HS-5 (cell line): ENCODE data around the gene GPR37.

Source experiments
- DNase-seq: peaks from one replicate; pipeline ENCODE4 v3.0.0-alpha.2; 2012; ENCODE audit warnings: low read depth

The GPR37 gene

GRCh38 chr7:124765401-124766352 is at the start of gene GPR37:
GPR37 (minus strand) TSS chr7:124765792; CDS start chr7:124764976, 816 bp downstream.
- DNase-seq, result no peak

- DNase-seq, result no peak
Measured at GRCh38 chr7:124813994-124814798, 48.6 kb upstream of the GPR37 start.

GRCh38 chr7:124812764-124813163 is 47.2 kb upstream of the GPR37 start:
- no peak for DNase-seq

GRCh38 chr7:124811341-124811740 is 45.7 kb upstream of the GPR37 start:
- DNase-seq, result no peak

- no peak for DNase-seq
Measured at GRCh38 chr7:124810605-124811004, 45.0 kb upstream of the GPR37 start.

GRCh38 chr7:124808206-124808605 is 42.6 kb upstream of the GPR37 start:
- DNase-seq, result no peak

GRCh38 chr7:124801330-124801895 is 35.8 kb upstream of the GPR37 start:
- DNase-seq, result no peak

- DNase-seq, result no peak
Measured at GRCh38 chr7:124800386-124800785, 34.8 kb upstream of the GPR37 start.

GRCh38 chr7:124799448-124799847 is 33.9 kb upstream of the GPR37 start:
- DNase-seq, result no peak

GRCh38 chr7:124796771-124797170 is 31.2 kb upstream of the GPR37 start:
- DNase-seq, result no peak

GRCh38 chr7:124792696-124793095 is 27.1 kb upstream of the GPR37 start:
- no peak for DNase-seq

GRCh38 chr7:124792002-124792401 is 26.4 kb upstream of the GPR37 start:
- no peak for DNase-seq

GRCh38 chr7:124791426-124791825 is 25.8 kb upstream of the GPR37 start:
- DNase-seq, result no peak

GRCh38 chr7:124790645-124791044 is 25.1 kb upstream of the GPR37 start:
- DNase-seq, result no peak

GRCh38 chr7:124785994-124786393 is 20.4 kb upstream of the GPR37 start:
- DNase-seq, result no peak

GRCh38 chr7:124784879-124785818 is 19.6 kb upstream of the GPR37 start:
- peak; percentile 1 for DNase-seq

GRCh38 chr7:124783271-124783670 is 17.7 kb upstream of the GPR37 start:
- no peak for DNase-seq

- DNase-seq, result no peak
Measured at GRCh38 chr7:124781907-124782734, 16.5 kb upstream of the GPR37 start.

GRCh38 chr7:124781418-124781817 is 15.8 kb upstream of the GPR37 start:
- no peak for DNase-seq

- no peak for DNase-seq
Measured at GRCh38 chr7:124780608-124781007, 15.0 kb upstream of the GPR37 start.

- DNase-seq, result no peak
Measured at GRCh38 chr7:124780056-124780455, 14.5 kb upstream of the GPR37 start.
